Activated naive CD8-positive, alpha-beta T cell treated with anti-CD3 and anti-CD28 coated beads, Interleukin-2, amount 50 U/mL, for 24 hours (primary cell): ENCODE data around the gene CEP128.

Source experiments
- ATAC-seq: fragments of 150-1000 bp; cut with Tn5 transposase; one replicate; pipeline ENCODE4 v1.10.0; 2021
- DNase-seq: peaks from one replicate; pipeline ENCODE4 v3.0.0; 2021
- H3K27ac Mint-ChIP-seq: one replicate; pipeline ENCODE4 v1.8.0; 2021; ENCODE audit warnings: mild to moderate bottlenecking, mixed read lengths
- H3K27me3 Mint-ChIP-seq: one replicate; pipeline ENCODE4 v1.8.0; 2021; ENCODE audit warnings: mixed read lengths
- H3K36me3 Mint-ChIP-seq: one replicate; pipeline ENCODE4 v1.8.0; 2021; ENCODE audit warnings: low read depth, mixed read lengths
- H3K4me1 Mint-ChIP-seq: one replicate; pipeline ENCODE4 v1.8.0; 2021; ENCODE audit warnings: mixed read lengths
- H3K4me3 Mint-ChIP-seq: one replicate; pipeline ENCODE4 v1.8.0; 2021; ENCODE audit warnings: mild to moderate bottlenecking, moderate library complexity, mixed read lengths
- H3K9me3 Mint-ChIP-seq: one replicate; pipeline ENCODE4 v1.8.0; 2021; ENCODE audit warnings: mixed read lengths

The CEP128 gene

DNA sequence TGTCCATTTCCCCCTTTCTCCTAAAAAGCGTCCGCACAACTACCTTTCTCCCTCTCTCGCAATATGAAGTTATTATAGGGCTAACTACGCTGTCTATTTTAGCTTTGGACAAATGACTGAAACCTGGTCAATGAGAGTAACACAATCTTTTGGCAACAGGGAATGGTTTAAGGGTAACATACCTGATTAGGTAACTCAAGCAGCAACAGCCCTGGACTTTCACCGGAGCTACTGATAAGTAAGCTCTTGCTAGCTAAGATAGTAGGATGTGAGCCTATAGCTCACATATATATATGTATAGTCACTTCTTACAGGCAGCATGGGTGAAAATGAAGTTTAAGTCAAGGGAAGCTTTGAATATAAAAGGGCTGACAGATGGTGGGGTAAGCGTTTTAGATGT lies 313.0 kb downstream of the CEP128 start:
- H3K36me3 Mint-ChIP-seq, result peaks cover 2% of the 10 kb centered on the region
- H3K27me3 Mint-ChIP-seq, result no peaks in the 10 kb centered on the region
- ATAC-seq (no peak), DNase-seq (no peak)
- no peak overlapping the region for H3K27ac Mint-ChIP-seq
- no peak overlapping the region for H3K4me3 Mint-ChIP-seq
- H3K9me3 Mint-ChIP-seq, result peaks cover 10% of the 10 kb centered on the region
- no peaks in the 10 kb centered on the region for H3K4me1 Mint-ChIP-seq

DNA sequence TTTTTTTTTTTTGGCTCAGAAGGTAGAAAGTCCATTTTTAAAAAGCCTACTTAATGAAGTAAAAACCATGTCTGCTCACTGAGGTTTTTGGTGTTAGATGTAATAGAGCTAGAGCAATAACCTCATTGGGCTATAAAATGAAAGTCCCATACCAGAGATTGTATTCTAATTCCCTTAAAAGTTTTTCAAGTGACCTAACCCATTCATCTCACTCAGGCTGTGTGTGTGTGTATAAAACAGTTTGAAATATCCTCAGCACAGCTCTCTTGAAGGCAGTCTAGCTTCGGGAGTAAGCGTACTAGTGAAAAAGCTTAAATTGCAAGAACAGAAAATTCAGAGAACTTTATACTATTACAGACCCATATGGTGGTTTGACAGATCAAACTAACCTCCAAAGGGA lies 313.8 kb downstream of the CEP128 start:
- Mint-ChIP-seq H3K9me3 (peaks cover 10% of the 10 kb centered on the region), H3K4me1 (no peaks in the 10 kb centered on the region), H3K27ac (no peak overlapping the region), H3K36me3 (peaks cover 2% of the 10 kb centered on the region), H3K4me3 (no peak overlapping the region), H3K27me3 (no peaks in the 10 kb centered on the region)
- no peak for ATAC-seq
- no peak for DNase-seq

DNA sequence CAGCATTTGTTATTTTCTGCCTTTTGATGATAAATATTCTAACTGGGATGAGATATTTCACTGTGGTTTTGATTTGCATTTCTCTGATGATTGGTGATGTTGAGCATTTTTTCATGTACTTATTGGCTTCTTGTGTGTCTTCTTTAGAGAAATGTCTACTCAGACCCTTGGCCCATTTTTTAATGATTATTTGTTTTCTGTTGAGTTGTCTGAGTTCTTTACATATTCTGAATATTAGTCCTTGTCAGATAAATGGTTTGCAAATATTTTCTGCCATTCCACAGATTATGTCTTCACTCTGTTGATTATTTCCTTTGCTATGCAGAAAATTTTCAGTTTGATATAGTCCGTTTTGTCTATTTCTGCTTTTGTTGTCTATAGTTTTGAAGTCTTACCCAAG lies 317.0 kb downstream of the CEP128 start:
- no peak for ATAC-seq
- no peak for DNase-seq
- H3K4me3 Mint-ChIP-seq, result no peak overlapping the region

DNA sequence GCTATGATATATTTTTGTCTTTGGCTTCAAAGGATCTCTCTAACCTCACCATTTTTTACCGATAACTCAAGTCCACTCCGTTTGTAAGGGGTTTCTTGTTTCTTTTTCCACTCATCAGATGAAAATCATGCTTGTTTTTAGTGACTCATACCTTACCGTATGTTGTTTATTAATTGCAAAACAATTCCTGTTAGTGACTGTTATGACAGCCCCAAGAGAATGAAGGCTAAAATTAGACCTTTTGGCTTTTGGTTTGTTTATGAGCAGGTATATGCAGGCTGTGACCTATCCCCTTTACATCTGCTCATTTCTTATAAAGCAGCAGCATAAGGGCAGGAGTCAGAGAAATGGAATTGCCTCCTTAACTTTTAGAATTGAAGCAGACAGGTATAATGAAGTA lies 319.8 kb downstream of the CEP128 start:
- ATAC-seq (no peak), DNase-seq (no peak)
- H3K4me1 Mint-ChIP-seq, result no peaks in the 10 kb centered on the region
- no peaks in the 10 kb centered on the region for H3K36me3 Mint-ChIP-seq
- no peak overlapping the region for H3K27ac Mint-ChIP-seq
- peaks cover 17% of the 10 kb centered on the region for H3K9me3 Mint-ChIP-seq
- no peaks in the 10 kb centered on the region for H3K27me3 Mint-ChIP-seq
- no peak overlapping the region for H3K4me3 Mint-ChIP-seq

More for the DNA sequence above, 317.0 kb downstream of the CEP128 start:
- peaks cover 2% of the 10 kb centered on the region for H3K36me3 Mint-ChIP-seq
- peaks cover 17% of the 10 kb centered on the region for H3K9me3 Mint-ChIP-seq
- H3K27me3 Mint-ChIP-seq, result no peaks in the 10 kb centered on the region
- H3K4me1 Mint-ChIP-seq, result no peaks in the 10 kb centered on the region
- no peak overlapping the region for H3K27ac Mint-ChIP-seq

DNA sequence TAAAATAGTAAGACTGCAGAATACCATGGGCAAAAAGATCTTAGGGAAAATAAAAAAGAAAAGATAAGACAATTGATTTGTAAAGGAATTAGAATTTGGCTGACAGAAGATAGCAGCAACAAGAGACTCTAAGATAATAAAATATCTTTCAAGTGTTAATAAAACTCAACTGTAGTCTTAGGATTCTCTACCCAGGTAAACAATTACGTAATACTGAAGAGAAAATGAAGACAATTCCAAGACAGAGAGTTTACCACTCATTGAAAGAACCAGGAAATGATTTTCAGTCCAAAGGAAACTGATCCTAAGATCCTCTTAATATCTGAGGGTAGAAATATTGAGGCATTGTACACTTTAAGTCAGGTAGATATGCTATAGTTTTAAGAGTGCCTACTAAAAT lies 321.1 kb downstream of the CEP128 start:
- Mint-ChIP-seq H3K4me1 (no peaks in the 10 kb centered on the region), H3K9me3 (peaks cover 12% of the 10 kb centered on the region), H3K27me3 (no peaks in the 10 kb centered on the region), H3K27ac (no peak overlapping the region), H3K4me3 (no peak overlapping the region), H3K36me3 (no peaks in the 10 kb centered on the region)
- DNase-seq (no peak), ATAC-seq (no peak)

DNA sequence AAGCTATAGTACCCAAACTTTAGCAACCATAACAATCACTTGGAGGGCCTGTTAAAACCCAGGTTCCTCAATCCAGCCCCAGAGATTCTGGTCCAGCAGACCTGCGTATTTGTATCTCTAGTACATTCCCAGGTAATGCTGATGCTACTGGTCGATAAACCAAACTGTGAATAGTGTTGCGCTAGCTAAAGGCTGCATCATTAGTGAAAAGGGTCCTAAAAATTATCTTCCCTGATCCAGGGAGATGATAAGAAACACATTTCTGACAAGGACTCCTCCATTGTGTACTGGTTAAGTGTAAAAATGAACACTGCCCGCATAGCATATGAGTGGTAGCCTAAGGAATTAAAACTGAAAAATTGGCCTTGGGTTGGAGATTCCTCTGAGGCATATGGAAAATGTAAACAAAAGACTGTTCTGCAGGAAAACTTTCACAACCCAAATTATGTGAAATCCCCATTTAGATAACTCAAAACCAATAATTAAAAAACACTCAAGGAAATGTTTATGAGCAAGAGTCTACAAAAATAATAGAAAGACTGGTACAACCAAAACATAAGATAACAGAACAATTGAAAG lies 322.7 kb downstream of the CEP128 start:
- Mint-ChIP-seq H3K36me3 (no peaks in the 10 kb centered on the region), H3K4me3 (no peak overlapping the region), H3K27me3 (no peaks in the 10 kb centered on the region), H3K9me3 (peaks cover 9% of the 10 kb centered on the region), H3K27ac (no peak overlapping the region), H3K4me1 (no peaks in the 10 kb centered on the region)
- ATAC-seq (no peak), DNase-seq (no peak)

DNA sequence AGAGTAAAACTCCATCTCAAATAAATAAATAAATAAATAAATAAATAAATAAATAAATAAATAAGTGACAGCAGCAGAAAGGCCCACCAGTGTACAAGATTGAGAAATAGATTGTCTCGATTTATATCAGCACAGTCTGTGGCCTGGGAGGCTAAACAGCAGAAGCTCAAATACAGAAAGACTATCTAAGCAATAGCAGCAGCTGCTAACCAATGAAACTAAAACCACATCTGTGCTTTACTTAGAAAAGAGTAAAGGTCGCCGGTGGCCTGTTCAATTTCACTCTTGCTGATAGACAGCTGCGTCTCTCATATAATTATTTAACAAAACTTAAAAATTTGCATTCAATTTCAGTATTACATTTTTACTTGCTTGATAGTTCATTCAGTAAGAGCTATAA lies 325.7 kb downstream of the CEP128 start:
- Mint-ChIP-seq H3K27ac (no peak overlapping the region), H3K9me3 (no peaks in the 10 kb centered on the region), H3K4me1 (no peaks in the 10 kb centered on the region), H3K36me3 (no peaks in the 10 kb centered on the region), H3K27me3 (no peaks in the 10 kb centered on the region), H3K4me3 (no peak overlapping the region)
- DNase-seq (no peak), ATAC-seq (no peak)

DNA sequence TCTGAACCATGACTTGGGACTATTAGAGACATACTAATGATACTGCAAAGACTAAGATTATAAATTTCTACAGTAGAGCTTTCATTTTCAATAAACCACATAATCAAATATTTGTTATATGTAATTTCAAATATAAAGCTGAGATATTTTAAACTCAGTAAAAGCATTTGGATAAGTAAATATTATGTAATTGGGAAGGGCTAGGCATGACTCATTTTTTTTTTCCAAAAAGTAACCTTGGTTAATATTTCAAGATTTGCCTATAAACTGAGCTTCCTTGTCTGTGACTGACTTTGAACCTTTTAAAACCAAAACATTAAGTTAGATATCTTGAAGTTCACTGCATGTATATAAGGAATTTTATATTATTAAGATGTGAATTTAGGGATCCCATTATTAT lies 332.5 kb downstream of the CEP128 start:
- H3K27ac Mint-ChIP-seq, result no peak overlapping the region
- DNase-seq (no peak), ATAC-seq (no peak)
- H3K36me3 Mint-ChIP-seq, result no peaks in the 10 kb centered on the region
- H3K9me3 Mint-ChIP-seq, result no peaks in the 10 kb centered on the region
- no peak overlapping the region for H3K4me3 Mint-ChIP-seq
- H3K4me1 Mint-ChIP-seq, result no peaks in the 10 kb centered on the region
- H3K27me3 Mint-ChIP-seq, result no peaks in the 10 kb centered on the region

DNA sequence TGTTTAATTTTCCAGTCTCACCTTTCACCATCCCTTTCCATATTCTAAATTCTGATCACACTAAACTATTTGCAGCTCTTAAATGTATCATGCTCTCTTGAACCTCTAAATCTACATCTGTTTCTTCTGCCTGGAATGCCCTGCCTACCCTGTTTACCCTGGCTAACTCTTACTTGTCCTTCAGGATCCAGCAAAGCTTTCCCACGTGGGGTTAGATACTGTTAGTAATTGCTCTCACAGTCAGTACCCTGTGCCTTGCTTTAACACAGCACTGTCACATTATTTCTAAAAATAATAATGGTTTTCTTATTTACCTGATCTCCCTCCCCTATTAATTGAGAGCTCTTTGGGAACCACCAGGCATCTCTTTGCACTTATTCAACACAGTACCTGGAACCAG lies 333.0 kb downstream of the CEP128 start:
- no peak for ATAC-seq

DNA sequence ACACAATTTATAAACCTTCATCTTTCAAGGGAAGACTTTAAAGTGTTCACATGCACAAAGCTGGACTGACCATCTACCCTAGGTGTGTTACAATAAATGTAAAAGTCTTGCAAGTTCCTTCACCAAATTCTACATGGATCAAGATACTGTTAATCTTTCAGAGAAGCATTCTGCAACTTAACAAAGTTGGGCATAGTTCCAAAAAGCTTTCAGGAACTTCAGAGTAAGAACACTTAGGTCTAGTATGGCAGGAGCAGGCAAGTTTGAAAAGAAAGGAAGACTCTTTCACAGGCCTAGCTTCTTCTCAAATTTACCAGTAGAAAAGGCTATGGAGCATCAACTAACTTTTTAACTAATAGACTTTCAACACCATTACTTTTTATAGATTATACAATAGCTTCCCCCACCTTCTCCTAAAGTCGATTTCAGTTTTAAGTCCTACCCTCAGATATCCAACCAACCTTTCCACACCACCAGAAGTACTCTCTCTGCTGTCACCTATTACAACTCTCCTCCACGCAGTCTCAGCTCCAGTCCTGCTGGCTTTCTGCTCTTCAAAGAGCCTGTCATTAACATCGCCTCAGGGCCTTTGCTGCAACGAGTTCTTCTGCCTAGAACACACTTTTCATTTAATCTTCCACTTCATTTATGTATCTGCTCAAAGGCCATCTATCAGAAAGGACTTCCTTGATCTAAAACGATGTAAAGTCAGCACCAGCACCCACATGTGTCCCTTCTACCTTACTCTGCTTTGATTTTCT lies 333.9 kb downstream of the CEP128 start:
- no peaks in the 10 kb centered on the region for H3K36me3 Mint-ChIP-seq
- H3K4me3 Mint-ChIP-seq, result no peak overlapping the region
- H3K4me1 Mint-ChIP-seq, result no peaks in the 10 kb centered on the region
- no peak for ATAC-seq
- no peak for DNase-seq
- no peaks in the 10 kb centered on the region for H3K27me3 Mint-ChIP-seq
- H3K9me3 Mint-ChIP-seq, result no peaks in the 10 kb centered on the region
- no peak overlapping the region for H3K27ac Mint-ChIP-seq

More for the DNA sequence above, 333.0 kb downstream of the CEP128 start:
- Mint-ChIP-seq H3K4me3 (no peak overlapping the region), H3K27ac (no peak overlapping the region), H3K27me3 (no peaks in the 10 kb centered on the region), H3K9me3 (no peaks in the 10 kb centered on the region), H3K36me3 (no peaks in the 10 kb centered on the region), H3K4me1 (no peaks in the 10 kb centered on the region)
- DNase-seq, result no peak

DNA sequence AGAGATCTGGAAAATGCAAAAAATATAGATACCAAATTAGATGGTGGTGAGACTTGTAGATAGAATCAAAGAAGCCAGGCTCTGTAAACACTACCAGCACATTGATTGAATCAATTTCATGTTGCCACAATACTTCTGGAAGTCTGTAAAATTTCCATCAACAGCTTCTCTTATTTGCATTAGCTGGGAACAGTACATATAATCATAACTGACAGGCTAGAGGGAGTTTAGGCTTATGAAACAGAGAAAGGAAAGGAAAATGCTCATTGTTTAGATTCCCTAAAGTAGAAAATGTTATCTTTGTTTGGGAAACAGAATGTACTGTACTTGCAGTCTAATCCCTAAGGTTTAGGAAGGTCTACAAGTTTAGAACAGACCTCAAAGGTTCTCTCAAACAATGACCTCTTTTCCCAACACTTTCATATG lies 335.2 kb downstream of the CEP128 start:
- no peak overlapping the region for H3K4me3 Mint-ChIP-seq

DNA sequence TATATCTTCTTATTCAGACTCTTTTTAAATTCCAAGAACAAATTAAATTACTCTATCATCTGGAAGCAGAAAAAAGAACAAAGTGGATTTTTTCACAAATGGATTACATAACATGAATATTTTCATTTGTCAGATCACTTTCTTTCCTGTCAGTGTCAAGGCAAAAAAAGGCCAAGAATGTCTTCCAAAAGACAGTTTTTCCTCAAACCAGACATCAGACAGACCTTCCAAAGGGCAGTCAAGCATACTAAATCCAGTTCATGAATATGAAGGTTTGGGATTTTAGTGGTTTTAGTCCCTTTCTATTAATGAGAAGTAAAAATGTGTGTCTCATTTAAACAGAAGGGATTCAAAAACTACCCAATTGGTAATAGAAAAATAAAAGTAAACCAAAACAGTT lies 336.0 kb downstream of the CEP128 start:
- no peak overlapping the region for H3K27ac Mint-ChIP-seq
- no peaks in the 10 kb centered on the region for H3K36me3 Mint-ChIP-seq
- DNase-seq (no peak), ATAC-seq (no peak)
- H3K4me3 Mint-ChIP-seq, result no peak overlapping the region
- H3K27me3 Mint-ChIP-seq, result no peaks in the 10 kb centered on the region
- H3K4me1 Mint-ChIP-seq, result no peaks in the 10 kb centered on the region
- H3K9me3 Mint-ChIP-seq, result no peaks in the 10 kb centered on the region

More for the DNA sequence above, 335.2 kb downstream of the CEP128 start:
- Mint-ChIP-seq H3K27me3 (no peaks in the 10 kb centered on the region), H3K36me3 (no peaks in the 10 kb centered on the region), H3K27ac (no peak overlapping the region), H3K9me3 (no peaks in the 10 kb centered on the region), H3K4me1 (no peaks in the 10 kb centered on the region)
- ATAC-seq (no peak), DNase-seq (no peak)

DNA sequence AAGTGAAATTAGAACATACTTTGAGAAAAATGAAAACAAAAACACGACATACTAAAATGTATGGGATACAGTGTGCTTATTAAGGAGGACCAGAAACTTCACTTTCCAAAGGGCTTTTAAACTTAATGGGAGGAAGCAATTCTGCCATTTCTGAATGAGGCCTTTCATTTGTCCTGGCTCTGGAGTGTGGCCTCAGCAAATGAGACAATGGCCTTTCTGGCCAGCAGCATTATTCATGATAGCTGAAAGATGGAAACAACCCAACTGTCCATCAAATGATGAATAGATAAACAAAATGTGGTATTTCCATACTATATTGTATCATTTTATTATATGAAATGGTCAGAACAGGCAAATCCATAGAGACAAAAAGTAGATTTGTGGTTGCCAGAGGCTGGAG lies 338.6 kb downstream of the CEP128 start:
- H3K4me1 Mint-ChIP-seq, result no peaks in the 10 kb centered on the region
- H3K36me3 Mint-ChIP-seq, result peaks cover 6% of the 10 kb centered on the region
- DNase-seq (no peak), ATAC-seq (no peak)
- H3K27me3 Mint-ChIP-seq, result no peaks in the 10 kb centered on the region
- H3K9me3 Mint-ChIP-seq, result peaks cover 5% of the 10 kb centered on the region
- no peak overlapping the region for H3K4me3 Mint-ChIP-seq
- no peak overlapping the region for H3K27ac Mint-ChIP-seq

DNA sequence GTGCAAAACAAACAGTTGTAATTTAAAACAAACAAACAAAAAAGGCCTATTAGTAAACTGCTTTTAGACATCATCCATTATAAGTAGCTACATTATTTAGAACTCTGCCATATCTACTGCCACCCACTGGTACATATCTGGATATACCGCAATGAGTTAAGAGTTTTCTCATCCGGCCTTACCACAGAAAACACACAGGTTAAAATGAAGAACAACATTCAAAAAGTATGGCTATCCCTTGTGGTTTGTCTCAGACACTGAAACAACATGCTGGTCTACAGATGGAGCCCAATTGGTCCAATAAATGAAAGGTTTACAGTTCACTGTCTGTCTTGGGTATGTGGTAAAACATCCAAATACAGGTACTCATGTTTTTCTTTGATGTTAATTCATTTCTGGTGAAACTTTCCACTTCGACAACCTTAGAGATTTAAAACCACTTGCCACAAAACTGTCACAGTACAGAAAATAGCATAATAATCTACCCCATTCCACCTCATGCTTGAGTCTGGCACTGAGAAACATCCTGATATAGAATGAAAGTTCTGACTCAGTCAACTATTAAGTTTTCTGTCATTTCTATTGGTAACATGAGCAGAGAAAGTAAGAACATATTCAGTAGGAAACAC lies 354.3 kb downstream of the CEP128 start:
- peak overlapping the region; percentile 1 for H3K4me3 Mint-ChIP-seq
- H3K36me3 Mint-ChIP-seq, result peaks cover 11% of the 10 kb centered on the region
- DNase-seq (no peak), ATAC-seq (peak; percentile 91)
- peaks cover 9% of the 10 kb centered on the region for H3K9me3 Mint-ChIP-seq
- peak overlapping the region; percentile 13 for H3K27ac Mint-ChIP-seq
- no peaks in the 10 kb centered on the region for H3K27me3 Mint-ChIP-seq
- H3K4me1 Mint-ChIP-seq, result peaks cover 21% of the 10 kb centered on the region

DNA sequence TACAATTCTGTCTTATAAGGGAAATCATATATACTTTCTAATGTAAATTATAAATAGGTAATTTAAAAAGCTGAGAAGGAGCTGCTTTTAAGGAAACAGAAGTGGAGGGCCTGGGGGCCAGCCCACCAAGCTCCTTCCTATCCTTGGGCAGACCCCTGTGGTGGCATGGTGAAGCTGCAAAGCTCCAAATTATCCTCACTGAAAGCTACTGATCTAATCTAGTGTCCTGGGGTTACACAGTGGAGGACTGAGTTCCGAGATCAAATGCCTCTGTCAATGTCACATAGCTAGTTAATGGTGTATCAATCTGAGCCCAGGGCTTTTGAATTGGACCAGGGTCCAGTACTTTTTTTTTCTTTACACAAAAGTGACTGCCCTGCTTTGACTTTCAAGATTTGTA lies 355.4 kb downstream of the CEP128 start:
- ATAC-seq (no peak), DNase-seq (no peak)
- H3K9me3 Mint-ChIP-seq, result no peaks in the 10 kb centered on the region
- H3K4me3 Mint-ChIP-seq, result no peak overlapping the region
- no peaks in the 10 kb centered on the region for H3K27me3 Mint-ChIP-seq
- H3K27ac Mint-ChIP-seq, result no peak overlapping the region
- H3K4me1 Mint-ChIP-seq, result peaks cover 21% of the 10 kb centered on the region
- H3K36me3 Mint-ChIP-seq, result peaks cover 8% of the 10 kb centered on the region
